Endothelial cell of umbilical vein (primary cell): ENCODE measurements around the gene OR10A6. TPM values are rescaled to one million over a fixed set of nuclear protein-coding genes. Genes with fewer than 3 reads are reported as not detected.

Source experiments
- BruUV-seq: library from RNA; stranded (reverse); fragments of 400-500 nt; replicated peaks from 2 replicates; lab custom pipeline; 2021; lab: Mats Ljungman, UMichigan
- CTCF ChIA-PET: fragments of 300-600, 350-600 bp; sonication (Branson Sonifier 250); formaldehyde crosslinking; loops from one replicate; lab custom pipeline; 2021; ENCODE audit warnings: antibody characterized with exemption, inconsistent platforms; lab: Charles Lee
- POLR2A ChIA-PET: fragments of 300-600, 350-600 bp; sonication (Branson Sonifier 250); formaldehyde crosslinking; loops from one replicate; lab custom pipeline; 2021; ENCODE audit warnings: antibody characterized with exemption, inconsistent platforms; lab: Charles Lee
- DNase-seq: peaks from one replicate; pipeline ENCODE4 v3.0.0-alpha.2; 2011; ENCODE audit warnings: low read depth, low spot score
- FAIRE-seq: peaks from 2 replicates; lab custom pipeline; 2011; peaks lifted over from hg19 to GRCh38; lab: Jason Lieb, UNC
- H2AFZ ChIP-seq: 2 replicates; pipeline ENCODE4 v1.6.0; 2012; ENCODE audit warnings: low read depth, low read length, control low read depth, inconsistent platforms
- H3K27ac ChIP-seq: 2 replicates; pipeline ENCODE4 v1.5.1; 2011; ENCODE audit warnings: low read depth, mild to moderate bottlenecking, control low read depth, low read length, moderate library complexity; ENCODE audit not compliant: insufficient read depth
- H3K27me3 ChIP-seq, 2 experiments: 2 replicates each; pipeline versions ENCODE4 v1.6.0 to v1.6.1; 2011; ENCODE audit warnings: low read length in 2 of 2, mixed read lengths in 1 of 2; ENCODE audit not compliant: control insufficient read depth in 2 of 2, insufficient read depth in 2 of 2
- H3K36me3 ChIP-seq, 2 experiments: 2 replicates in 1 of 2; 3 replicates in 1 of 2; pipeline ENCODE4 v1.5.1; 2011; ENCODE audit warnings: low read length in 2 of 2, mild to moderate bottlenecking in 1 of 2, moderate library complexity in 1 of 2; ENCODE audit not compliant: control insufficient read depth in 2 of 2, insufficient read depth in 2 of 2; ENCODE audit errors: extremely low read depth in 1 of 2
- H3K4me1 ChIP-seq: 3 replicates; pipeline ENCODE4 v1.5.1; 2011; ENCODE audit warnings: mild to moderate bottlenecking, low read length; ENCODE audit not compliant: control insufficient read depth, insufficient read depth; ENCODE audit errors: extremely low read depth
- H3K4me2 ChIP-seq: 2 replicates; pipeline ENCODE4 v1.6.1; 2011; ENCODE audit warnings: low read length, control low read depth, mixed read lengths; ENCODE audit not compliant: insufficient read depth
- H3K4me3 ChIP-seq, 3 experiments: fragments of 200-600 bp in 1 of 3; sonication (generic), shearing (Covaris generic) in 1 of 3; replicated peaks in 1 of 3; 2 replicates each; pipeline ENCODE4 v1.5.1; 2011 to 2016; ENCODE audit warnings: control low read depth in 3 of 3, low read length in 3 of 3, mild to moderate bottlenecking in 2 of 3, inconsistent platforms in 1 of 3, low read depth in 1 of 3, moderate library complexity in 1 of 3; ENCODE audit not compliant: insufficient read depth in 1 of 3
- H3K79me2 ChIP-seq: 2 replicates; pipeline ENCODE4 v1.6.0; 2012; ENCODE audit warnings: low read length, inconsistent platforms; ENCODE audit not compliant: control insufficient read depth, insufficient read depth
- H3K9ac ChIP-seq: replicated peaks from 2 replicates; pipeline ENCODE3; 2011; ENCODE audit warnings: low read length, control low read depth; ENCODE audit not compliant: insufficient read depth; ENCODE audit errors: extremely low read depth
- H3K9me1 ChIP-seq: replicated peaks from 3 replicates; pipeline ENCODE4 v1.6.0; 2011; ENCODE audit warnings: mild to moderate bottlenecking, low read length; ENCODE audit not compliant: control insufficient read depth, insufficient read depth; ENCODE audit errors: extremely low read depth
- H3K9me3 ChIP-seq: replicated peaks from 2 replicates; pipeline ENCODE4 v1.5.1; 2012; ENCODE audit warnings: low read length, inconsistent platforms; ENCODE audit not compliant: control insufficient read depth, insufficient read depth
- H4K20me1 ChIP-seq: replicated peaks from 2 replicates; pipeline ENCODE3; 2011; ENCODE audit warnings: mild to moderate bottlenecking, low read length; ENCODE audit not compliant: control insufficient read depth, insufficient read depth; ENCODE audit errors: extremely low read depth
- CTCF ChIP-seq, 2 donors: IDR thresholded peaks; 1 replicate in 1 of 2; 2 replicates in 1 of 2; pipeline ENCODE4 v1.5.1; 2011; ENCODE audit warnings: low read length in 2 of 2, mild to moderate bottlenecking in 2 of 2, moderate library complexity in 2 of 2, control low read depth in 1 of 2, inconsistent platforms in 1 of 2, low read depth in 1 of 2; ENCODE audit not compliant: insufficient read depth in 1 of 2; ENCODE audit errors: extremely low read depth in 1 of 2
- EZH2 ChIP-seq: IDR thresholded peaks from 2 replicates; pipeline ENCODE4 v1.6.1; 2012; ENCODE audit warnings: borderline replicate concordance, low read depth, mild to moderate bottlenecking, moderate library complexity, low read length, inconsistent platforms; ENCODE audit not compliant: severe bottlenecking
- FOS ChIP-seq: IDR thresholded peaks from 2 replicates; pipeline ENCODE4 v1.6.1; 2011; ENCODE audit warnings: mild to moderate bottlenecking, low read length, moderate library complexity, borderline replicate concordance; ENCODE audit not compliant: insufficient read depth
- GATA2 ChIP-seq: IDR thresholded peaks from 2 replicates; pipeline ENCODE4 v1.7.0; 2011; ENCODE audit warnings: low read depth, mild to moderate bottlenecking, moderate library complexity, mixed read lengths, low read length; ENCODE audit not compliant: insufficient read length, insufficient read depth
- JUN ChIP-seq: IDR thresholded peaks from 2 replicates; pipeline ENCODE4 v1.6.1; 2011; ENCODE audit warnings: borderline replicate concordance, low read depth; ENCODE audit not compliant: insufficient read length, insufficient read depth
- MAX ChIP-seq: IDR thresholded peaks from 2 replicates; pipeline ENCODE4 v1.6.1; 2011; ENCODE audit not compliant: insufficient read depth, insufficient read length
- MYC ChIP-seq: IDR thresholded peaks from one replicate; pipeline ENCODE4 v1.6.1; 2011; ENCODE audit warnings: mild to moderate bottlenecking, low read depth, low read length
- POLR2A ChIP-seq: IDR thresholded peaks from 2 replicates; pipeline ENCODE4 v1.6.1; 2012; ENCODE audit warnings: low read depth, mild to moderate bottlenecking, control low read depth, low read length
- POLR2AphosphoS5 ChIP-seq: IDR thresholded peaks from 2 replicates; pipeline ENCODE4 v1.6.1; 2012; ENCODE audit warnings: low read depth, mild to moderate bottlenecking, control low read depth, low read length, moderate library complexity; ENCODE audit not compliant: insufficient read depth
- dilution Hi-C: fragments of 300-500 bp; cut with MboI; formaldehyde crosslinking; loops from one replicate; pipeline ENCODE4 v1.15.0; 2019; ENCODE audit warnings: low sequenced_read_pairs; ENCODE audit not compliant: extremely low pct_ligation_motif_present
- intact Hi-C: fragments of 100-400 bp; cut with micrococcal nuclease; formaldehyde crosslinking; loops from one replicate; pipeline ENCODE4 v1.10.0; 2022
- polyA plus RNA-seq, 4 experiments: library from polyadenylated mRNA; depleted of rRNA in 3 of 4; stranded (reverse) in 3 of 4; unstranded in 1 of 4; fragments of >200 nt; gene quantifications; 2 replicates each; pipeline versions ENCODE4 v1.2.1 to v1.2.3, GENCODE V29; 2011 to 2012; ENCODE audit warnings: missing spikeins in 1 of 4
- total RNA-seq: library from RNA; stranded (reverse); gene quantifications from 2 replicates; pipeline ENCODE4 v1.2.3, GENCODE V29; 2021

Gene OR10A6
- total and polyA plus RNA-seq, 2 donors (not counting 3 experiments of a cell fraction or from before 2014, with no cell fraction given), result not detected

GRCh38 chr11:7889985-7890384 lies 41.1 kb downstream of the OR10A6 start:
- no peaks in the 10 kb centered on the region for H3K36me3 ChIP-seq
- H3K79me2 ChIP-seq, result no peaks in the 10 kb centered on the region
- intact Hi-C loops (loop anchor here (5.0 kb wide), 1 partner anchor 182 kb away; no protein-coding TSS in a partner anchor), dilution Hi-C loops (no loop called here)
- H3K9ac ChIP-seq, result no peak overlapping the region
- H3K4me3 ChIP-seq, result no peak overlapping the region
- no peak overlapping the region for H3K27ac ChIP-seq
- H3K9me1 ChIP-seq, result no peaks in the 10 kb centered on the region
- no peak for FAIRE-seq
- CTCF ChIA-PET, result interaction anchor here (0.6 to 7.7 kb wide), 7 partner anchors 8 to 201 kb away, joined by 3 to 132 read pairs (median 4); partner anchors contain the start of gene EIF3F
- no peak overlapping the region for H3K4me2 ChIP-seq
- no peaks in the 10 kb centered on the region for H4K20me1 ChIP-seq
- POLR2A ChIA-PET, result no interaction called here
- peaks cover 4% of the 10 kb centered on the region for H3K4me1 ChIP-seq
- no peak for DNase-seq
- no peaks in the 10 kb centered on the region for H3K9me3 ChIP-seq
- no TSS peak for BruUV-seq
- peaks cover 12 to 17% of the 10 kb centered on the region in 2 experiments for H3K27me3 ChIP-seq
- TF ChIP-seq POLR2A, result no peak
- TF ChIP-seq POLR2AphosphoS5, result no peak
- no peak for TF ChIP-seq FOS
- no peak for TF ChIP-seq JUN
- TF ChIP-seq CTCF (IDR thresholded peaks at IDR 0.05; ENCODE audit: extremely low read depth in 1 of 2, insufficient read depth in 1 of 2, low read depth in 1 of 2, low read length in 2 of 2), result no peak
- TF ChIP-seq GATA2, result no peak
- TF ChIP-seq MYC, result no peak
- TF ChIP-seq MAX, result no peak
- no peak for TF ChIP-seq EZH2
- no peak overlapping the region for H2AFZ ChIP-seq
